Prostate gland (tissue), 2 donors: Measurements from ENCODE around the gene VAV2.

ENCODE experiments used
- CTCF ChIP-seq, 4 experiments: fragments of 200-600 bp in 2 of 4; fragments of 450-650 bp in 2 of 4; sonication (generic) in 2 of 4; IDR thresholded peaks; 1 replicate in 3 of 4; 2 replicates in 1 of 4; pipeline ENCODE4 v1.5.1; 2016 to 2019; ENCODE audit warnings: antibody characterized with exemption in 4 of 4, mild to moderate bottlenecking in 2 of 4, moderate library complexity in 2 of 4
- POLR2A ChIP-seq: fragments of 450-650 bp; IDR thresholded peaks from one replicate; pipeline ENCODE4 v1.6.1; 2016; ENCODE audit warnings: antibody characterized with exemption, mild to moderate bottlenecking
- POLR2AphosphoS5 ChIP-seq: sonication (generic); formaldehyde crosslinking; IDR thresholded peaks from one replicate; pipeline ENCODE4 v1.6.1; 2017; ENCODE audit warnings: antibody characterized with exemption

GRCh38 chr9:134040176-134040565 is 48.0 kb upstream of the VAV2 start:
- TF ChIP-seq CTCF (IDR thresholded peaks at IDR 0.05) = no peak
- no peak for TF ChIP-seq POLR2AphosphoS5
- no peak for TF ChIP-seq POLR2A
